ENCODE data around the gene CNIH4. TPM values are rescaled to one million over a fixed set of nuclear protein-coding genes. Genes with fewer than 3 reads are reported as not detected.

CNIH4 gene
- total and polyA plus RNA-seq, 2 experiments from 2014 or later, result 53.5 to 194 TPM

DNA sequence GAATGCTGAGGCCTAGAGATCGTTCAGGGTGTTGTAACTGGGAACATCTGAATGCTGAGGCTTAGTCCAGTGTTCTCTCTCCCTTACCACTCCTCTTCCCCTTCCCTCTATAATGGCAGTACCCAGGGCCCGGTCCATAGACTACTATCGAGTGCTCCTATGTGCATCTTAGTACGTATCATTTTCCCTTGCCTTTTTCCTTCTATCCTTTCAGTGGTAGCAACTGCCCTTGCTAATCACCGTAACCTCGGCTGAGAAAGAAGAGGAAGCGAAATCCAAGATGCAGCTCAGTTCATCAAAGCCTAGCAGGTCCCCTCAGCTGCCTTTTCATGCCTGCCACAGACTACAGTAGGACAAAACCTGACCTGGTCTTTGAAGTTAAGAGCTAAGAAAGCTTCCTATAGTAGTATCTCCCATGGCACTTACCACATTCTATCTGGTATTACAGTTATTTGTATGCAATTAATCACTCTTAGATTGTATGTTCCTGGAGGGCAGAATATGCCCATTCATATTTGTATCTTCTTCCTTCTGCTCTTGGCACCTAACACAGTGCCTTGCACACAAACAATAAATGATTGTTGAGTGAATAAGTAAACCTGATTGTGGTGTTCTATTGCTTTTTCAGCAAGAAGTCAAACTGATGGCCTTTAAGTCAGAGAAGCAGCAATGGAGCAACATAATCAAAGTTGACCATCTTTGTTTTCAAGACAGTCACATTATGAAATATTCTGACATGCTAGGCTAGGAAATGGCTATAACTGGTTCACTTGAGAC lies 22.4 kb downstream of the CNIH4 start:
- H3K36me3 ChIP-seq (ENCODE audit: insufficient read depth), result peaks cover 24% of the 10 kb centered on the region
- H3K4me1 Mint-ChIP-seq, result no peaks in the 10 kb centered on the region
- H3K36me3 Mint-ChIP-seq (ENCODE audit: low read depth), result peaks cover 36% of the 10 kb centered on the region
- H3K9me3 Mint-ChIP-seq, result no peaks in the 10 kb centered on the region
- no peak overlapping the region for H2AFZ ChIP-seq
- no peak overlapping the region for H3K27ac Mint-ChIP-seq
- peak overlapping the region; percentile 70 for H3K27ac ChIP-seq (ENCODE audit: low read depth)
- H3K4me3 Mint-ChIP-seq, result no peak overlapping the region
- ATAC-seq, result no peak
- H3K27me3 Mint-ChIP-seq (ENCODE audit: insufficient read depth, low read depth, poor library complexity), result no peaks in the 10 kb centered on the region
- H3K27me3 ChIP-seq (ENCODE audit: insufficient read depth), result no peaks in the 10 kb centered on the region
- no peak for TF ChIP-seq CREB1 (CRISPR knock-in tag; IDR thresholded peaks at IDR 0.05; ENCODE audit: low read depth)
- TF ChIP-seq, protein P1, sequence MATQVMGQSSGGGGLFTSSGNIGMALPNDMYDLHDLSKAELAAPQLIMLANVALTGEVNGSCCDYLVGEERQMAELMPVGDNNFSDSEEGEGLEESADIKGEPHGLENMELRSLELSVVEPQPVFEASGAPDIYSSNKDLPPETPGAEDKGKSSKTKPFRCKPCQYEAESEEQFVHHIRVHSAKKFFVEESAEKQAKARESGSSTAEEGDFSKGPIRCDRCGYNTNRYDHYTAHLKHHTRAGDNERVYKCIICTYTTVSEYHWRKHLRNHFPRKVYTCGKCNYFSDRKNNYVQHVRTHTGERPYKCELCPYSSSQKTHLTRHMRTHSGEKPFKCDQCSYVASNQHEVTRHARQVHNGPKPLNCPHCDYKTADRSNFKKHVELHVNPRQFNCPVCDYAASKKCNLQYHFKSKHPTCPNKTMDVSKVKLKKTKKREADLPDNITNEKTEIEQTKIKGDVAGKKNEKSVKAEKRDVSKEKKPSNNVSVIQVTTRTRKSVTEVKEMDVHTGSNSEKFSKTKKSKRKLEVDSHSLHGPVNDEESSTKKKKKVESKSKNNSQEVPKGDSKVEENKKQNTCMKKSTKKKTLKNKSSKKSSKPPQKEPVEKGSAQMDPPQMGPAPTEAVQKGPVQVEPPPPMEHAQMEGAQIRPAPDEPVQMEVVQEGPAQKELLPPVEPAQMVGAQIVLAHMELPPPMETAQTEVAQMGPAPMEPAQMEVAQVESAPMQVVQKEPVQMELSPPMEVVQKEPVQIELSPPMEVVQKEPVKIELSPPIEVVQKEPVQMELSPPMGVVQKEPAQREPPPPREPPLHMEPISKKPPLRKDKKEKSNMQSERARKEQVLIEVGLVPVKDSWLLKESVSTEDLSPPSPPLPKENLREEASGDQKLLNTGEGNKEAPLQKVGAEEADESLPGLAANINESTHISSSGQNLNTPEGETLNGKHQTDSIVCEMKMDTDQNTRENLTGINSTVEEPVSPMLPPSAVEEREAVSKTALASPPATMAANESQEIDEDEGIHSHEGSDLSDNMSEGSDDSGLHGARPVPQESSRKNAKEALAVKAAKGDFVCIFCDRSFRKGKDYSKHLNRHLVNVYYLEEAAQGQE (IDR thresholded peaks at IDR 0.05; ENCODE audit: unreplicated experiment), result no peak
- TF ChIP-seq, protein P2, sequence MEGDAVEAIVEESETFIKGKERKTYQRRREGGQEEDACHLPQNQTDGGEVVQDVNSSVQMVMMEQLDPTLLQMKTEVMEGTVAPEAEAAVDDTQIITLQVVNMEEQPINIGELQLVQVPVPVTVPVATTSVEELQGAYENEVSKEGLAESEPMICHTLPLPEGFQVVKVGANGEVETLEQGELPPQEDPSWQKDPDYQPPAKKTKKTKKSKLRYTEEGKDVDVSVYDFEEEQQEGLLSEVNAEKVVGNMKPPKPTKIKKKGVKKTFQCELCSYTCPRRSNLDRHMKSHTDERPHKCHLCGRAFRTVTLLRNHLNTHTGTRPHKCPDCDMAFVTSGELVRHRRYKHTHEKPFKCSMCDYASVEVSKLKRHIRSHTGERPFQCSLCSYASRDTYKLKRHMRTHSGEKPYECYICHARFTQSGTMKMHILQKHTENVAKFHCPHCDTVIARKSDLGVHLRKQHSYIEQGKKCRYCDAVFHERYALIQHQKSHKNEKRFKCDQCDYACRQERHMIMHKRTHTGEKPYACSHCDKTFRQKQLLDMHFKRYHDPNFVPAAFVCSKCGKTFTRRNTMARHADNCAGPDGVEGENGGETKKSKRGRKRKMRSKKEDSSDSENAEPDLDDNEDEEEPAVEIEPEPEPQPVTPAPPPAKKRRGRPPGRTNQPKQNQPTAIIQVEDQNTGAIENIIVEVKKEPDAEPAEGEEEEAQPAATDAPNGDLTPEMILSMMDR (conservative IDR thresholded peaks at IDR 0.05; ENCODE audit: low read depth in 2 of 2), result no peak
- TF ChIP-seq STAT1 (IDR thresholded peaks at IDR 0.05; ENCODE audit: unreplicated experiment), result no peak
- no peak for TF ChIP-seq EZH2 (IDR thresholded peaks at IDR 0.05; ENCODE audit: low read depth, unreplicated experiment)
- TF ChIP-seq NANOG (IDR thresholded peaks at IDR 0.05; ENCODE audit: borderline replicate concordance), result no peak
- TF ChIP-seq ZNF114 (CRISPR knock-in tag; IDR thresholded peaks at IDR 0.05), result no peak
- no peak for TF ChIP-seq POLR2AphosphoS5 (IDR thresholded peaks at IDR 0.05; ENCODE audit: low read depth)
- TF ChIP-seq JUNB (IDR thresholded peaks at IDR 0.05; ENCODE audit: unreplicated experiment), result no peak
- TF ChIP-seq, protein P3, sequence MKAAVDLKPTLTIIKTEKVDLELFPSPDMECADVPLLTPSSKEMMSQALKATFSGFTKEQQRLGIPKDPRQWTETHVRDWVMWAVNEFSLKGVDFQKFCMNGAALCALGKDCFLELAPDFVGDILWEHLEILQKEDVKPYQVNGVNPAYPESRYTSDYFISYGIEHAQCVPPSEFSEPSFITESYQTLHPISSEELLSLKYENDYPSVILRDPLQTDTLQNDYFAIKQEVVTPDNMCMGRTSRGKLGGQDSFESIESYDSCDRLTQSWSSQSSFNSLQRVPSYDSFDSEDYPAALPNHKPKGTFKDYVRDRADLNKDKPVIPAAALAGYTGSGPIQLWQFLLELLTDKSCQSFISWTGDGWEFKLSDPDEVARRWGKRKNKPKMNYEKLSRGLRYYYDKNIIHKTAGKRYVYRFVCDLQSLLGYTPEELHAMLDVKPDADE (IDR thresholded peaks at IDR 0.05), result no peak
- no peak for TF ChIP-seq EZH2phosphoT487 (IDR thresholded peaks at IDR 0.05; ENCODE audit: unreplicated experiment)
- TF ChIP-seq, protein P4, sequence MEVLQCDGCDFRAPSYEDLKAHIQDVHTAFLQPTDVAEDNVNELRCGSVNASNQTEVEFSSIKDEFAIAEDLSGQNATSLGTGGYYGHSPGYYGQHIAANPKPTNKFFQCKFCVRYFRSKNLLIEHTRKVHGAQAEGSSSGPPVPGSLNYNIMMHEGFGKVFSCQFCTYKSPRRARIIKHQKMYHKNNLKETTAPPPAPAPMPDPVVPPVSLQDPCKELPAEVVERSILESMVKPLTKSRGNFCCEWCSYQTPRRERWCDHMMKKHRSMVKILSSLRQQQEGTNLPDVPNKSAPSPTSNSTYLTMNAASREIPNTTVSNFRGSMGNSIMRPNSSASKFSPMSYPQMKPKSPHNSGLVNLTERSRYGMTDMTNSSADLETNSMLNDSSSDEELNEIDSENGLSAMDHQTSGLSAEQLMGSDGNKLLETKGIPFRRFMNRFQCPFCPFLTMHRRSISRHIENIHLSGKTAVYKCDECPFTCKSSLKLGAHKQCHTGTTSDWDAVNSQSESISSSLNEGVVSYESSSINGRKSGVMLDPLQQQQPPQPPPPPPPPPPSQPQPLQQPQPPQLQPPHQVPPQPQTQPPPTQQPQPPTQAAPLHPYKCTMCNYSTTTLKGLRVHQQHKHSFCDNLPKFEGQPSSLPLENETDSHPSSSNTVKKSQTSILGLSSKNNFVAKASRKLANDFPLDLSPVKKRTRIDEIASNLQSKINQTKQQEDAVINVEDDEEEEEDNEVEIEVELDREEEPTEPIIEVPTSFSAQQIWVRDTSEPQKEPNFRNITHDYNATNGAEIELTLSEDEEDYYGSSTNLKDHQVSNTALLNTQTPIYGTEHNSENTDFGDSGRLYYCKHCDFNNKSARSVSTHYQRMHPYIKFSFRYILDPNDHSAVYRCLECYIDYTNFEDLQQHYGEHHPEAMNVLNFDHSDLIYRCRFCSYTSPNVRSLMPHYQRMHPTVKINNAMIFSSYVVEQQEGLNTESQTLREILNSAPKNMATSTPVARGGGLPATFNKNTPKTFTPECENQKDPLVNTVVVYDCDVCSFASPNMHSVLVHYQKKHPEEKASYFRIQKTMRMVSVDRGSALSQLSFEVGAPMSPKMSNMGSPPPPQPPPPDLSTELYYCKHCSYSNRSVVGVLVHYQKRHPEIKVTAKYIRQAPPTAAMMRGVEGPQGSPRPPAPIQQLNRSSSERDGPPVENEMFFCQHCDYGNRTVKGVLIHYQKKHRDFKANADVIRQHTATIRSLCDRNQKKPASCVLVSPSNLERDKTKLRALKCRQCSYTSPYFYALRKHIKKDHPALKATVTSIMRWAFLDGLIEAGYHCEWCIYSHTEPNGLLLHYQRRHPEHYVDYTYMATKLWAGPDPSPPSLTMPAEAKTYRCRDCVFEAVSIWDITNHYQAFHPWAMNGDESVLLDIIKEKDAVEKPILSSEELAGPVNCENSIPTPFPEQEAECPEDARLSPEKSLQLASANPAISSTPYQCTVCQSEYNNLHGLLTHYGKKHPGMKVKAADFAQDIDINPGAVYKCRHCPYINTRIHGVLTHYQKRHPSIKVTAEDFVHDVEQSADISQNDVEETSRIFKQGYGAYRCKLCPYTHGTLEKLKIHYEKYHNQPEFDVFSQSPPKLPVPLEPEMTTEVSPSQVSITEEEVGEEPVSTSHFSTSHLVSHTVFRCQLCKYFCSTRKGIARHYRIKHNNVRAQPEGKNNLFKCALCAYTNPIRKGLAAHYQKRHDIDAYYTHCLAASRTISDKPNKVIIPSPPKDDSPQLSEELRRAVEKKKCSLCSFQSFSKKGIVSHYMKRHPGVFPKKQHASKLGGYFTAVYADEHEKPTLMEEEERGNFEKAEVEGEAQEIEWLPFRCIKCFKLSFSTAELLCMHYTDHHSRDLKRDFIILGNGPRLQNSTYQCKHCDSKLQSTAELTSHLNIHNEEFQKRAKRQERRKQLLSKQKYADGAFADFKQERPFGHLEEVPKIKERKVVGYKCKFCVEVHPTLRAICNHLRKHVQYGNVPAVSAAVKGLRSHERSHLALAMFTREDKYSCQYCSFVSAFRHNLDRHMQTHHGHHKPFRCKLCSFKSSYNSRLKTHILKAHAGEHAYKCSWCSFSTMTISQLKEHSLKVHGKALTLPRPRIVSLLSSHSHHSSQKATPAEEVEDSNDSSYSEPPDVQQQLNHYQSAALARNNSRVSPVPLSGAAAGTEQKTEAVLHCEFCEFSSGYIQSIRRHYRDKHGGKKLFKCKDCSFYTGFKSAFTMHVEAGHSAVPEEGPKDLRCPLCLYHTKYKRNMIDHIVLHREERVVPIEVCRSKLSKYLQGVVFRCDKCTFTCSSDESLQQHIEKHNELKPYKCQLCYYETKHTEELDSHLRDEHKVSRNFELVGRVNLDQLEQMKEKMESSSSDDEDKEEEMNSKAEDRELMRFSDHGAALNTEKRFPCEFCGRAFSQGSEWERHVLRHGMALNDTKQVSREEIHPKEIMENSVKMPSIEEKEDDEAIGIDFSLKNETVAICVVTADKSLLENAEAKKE (CRISPR knock-in tag; IDR thresholded peaks at IDR 0.05), result no peak
- no peak for TF ChIP-seq ZNF331 (CRISPR knock-in tag; IDR thresholded peaks at IDR 0.05; ENCODE audit: low read depth)
- H3K79me2 ChIP-seq (replicated peaks; ENCODE audit: insufficient read depth), result 0 out of 2 replicates have a peak, but pooled peaks cover 6% of the 10 kb centered on the region
- no peak for DNase-seq (ENCODE audit: low spot score)
- H3F3A ChIP-seq (replicated peaks; ENCODE audit: low read depth), result peaks cover 21% of the 10 kb centered on the region; the same call in 1 of the 2 replicates
- no peaks in the 10 kb centered on the region for H3K4me1 ChIP-seq (ENCODE audit: insufficient read depth)
- H3K4me3 ChIP-seq, result no peak overlapping the region
- H3K4me2 ChIP-seq, result no peak overlapping the region
- no peaks in the 10 kb centered on the region for H3K9me2 ChIP-seq (ENCODE audit: insufficient read depth)
- peaks cover under 1% of the 10 kb centered on the region; the same call in 1 of the 2 replicates for H4K20me1 ChIP-seq (replicated peaks; ENCODE audit: insufficient read depth)
